Transverse colon (tissue), 4 donors: ENCODE measurements around the gene CNDP2.

Source experiments
- EP300 ChIP-seq: sonication (generic); formaldehyde crosslinking; IDR thresholded peaks from one replicate; pipeline ENCODE4 v1.6.1; 2017; ENCODE audit warnings: antibody characterized with exemption, low read depth
- POLR2A ChIP-seq: fragments of 450-650 bp; IDR thresholded peaks from one replicate; pipeline ENCODE4 v1.6.1; 2016; ENCODE audit warnings: antibody characterized with exemption, mild to moderate bottlenecking, moderate library complexity
- POLR2AphosphoS5 ChIP-seq, 3 donors: sonication (generic); formaldehyde crosslinking; IDR thresholded peaks; one replicate each; pipeline ENCODE4 v1.6.1; 2016; ENCODE audit warnings: antibody characterized with exemption in 3 of 3
- TF ChIP-seq, protein P1 (sequence below), 5 experiments: fragments of 200-600 bp in 3 of 5; fragments of 450-650 bp in 2 of 5; sonication (generic) in 3 of 5; IDR thresholded peaks; 1 replicate in 2 of 5; 2 replicates in 3 of 5; pipeline ENCODE4 v1.5.1; 2016 to 2017; ENCODE audit warnings: antibody characterized with exemption in 5 of 5, inconsistent platforms in 3 of 5, mild to moderate bottlenecking in 2 of 5, moderate library complexity in 1 of 5

- TF ChIP-seq POLR2A (no peak), POLR2AphosphoS5 (IDR thresholded peaks at IDR 0.05) (no peak), EP300 (no peak)
- TF ChIP-seq, protein P1, sequence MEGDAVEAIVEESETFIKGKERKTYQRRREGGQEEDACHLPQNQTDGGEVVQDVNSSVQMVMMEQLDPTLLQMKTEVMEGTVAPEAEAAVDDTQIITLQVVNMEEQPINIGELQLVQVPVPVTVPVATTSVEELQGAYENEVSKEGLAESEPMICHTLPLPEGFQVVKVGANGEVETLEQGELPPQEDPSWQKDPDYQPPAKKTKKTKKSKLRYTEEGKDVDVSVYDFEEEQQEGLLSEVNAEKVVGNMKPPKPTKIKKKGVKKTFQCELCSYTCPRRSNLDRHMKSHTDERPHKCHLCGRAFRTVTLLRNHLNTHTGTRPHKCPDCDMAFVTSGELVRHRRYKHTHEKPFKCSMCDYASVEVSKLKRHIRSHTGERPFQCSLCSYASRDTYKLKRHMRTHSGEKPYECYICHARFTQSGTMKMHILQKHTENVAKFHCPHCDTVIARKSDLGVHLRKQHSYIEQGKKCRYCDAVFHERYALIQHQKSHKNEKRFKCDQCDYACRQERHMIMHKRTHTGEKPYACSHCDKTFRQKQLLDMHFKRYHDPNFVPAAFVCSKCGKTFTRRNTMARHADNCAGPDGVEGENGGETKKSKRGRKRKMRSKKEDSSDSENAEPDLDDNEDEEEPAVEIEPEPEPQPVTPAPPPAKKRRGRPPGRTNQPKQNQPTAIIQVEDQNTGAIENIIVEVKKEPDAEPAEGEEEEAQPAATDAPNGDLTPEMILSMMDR (IDR thresholded peaks at IDR 0.05) = no peak
Observed at GRCh38 chr18:74530584-74530862, 34.4 kb downstream of the CNDP2 start.
